ENCODE data around the gene COL9A1.

- TF ChIP-seq EP300 (IDR thresholded peaks at IDR 0.05) (no peak), CTCF (IDR thresholded peaks at IDR 0.05) (no peak), POLR2A (IDR thresholded peaks at IDR 0.05) (no peak)
Observed at GRCh38 chr6:70198785-70199184, 104.1 kb downstream of the COL9A1 start.

All from tibial nerve (tissue), 4 donors.